NB4 (cell line): ENCODE measurements around the gene UBE2K.
A peak's percentile ranks its signal among the peaks of the same experiment; 100 is the strongest.
"Not testable (repeated sequence)": the region's sequence is repeated elsewhere in the genome, so short reads cannot be mapped to it uniquely, and the experiment has no call there.

ENCODE experiments used
- DNase-seq: peaks from one replicate; pipeline ENCODE4 v3.0.0; 2010; ENCODE audit warnings: low read depth
- H3K4me3 ChIP-seq: one replicate; pipeline ENCODE4 v1.5.1; 2011; ENCODE audit warnings: mild to moderate bottlenecking, low read depth, low read length, moderate library complexity
- MYC ChIP-seq: IDR thresholded peaks from 2 replicates; pipeline ENCODE4 v1.6.1; 2011; ENCODE audit warnings: low read depth, low read length
- POLR2A ChIP-seq: IDR thresholded peaks from 2 replicates; pipeline ENCODE4 v1.6.1; 2011; ENCODE audit warnings: mild to moderate bottlenecking; ENCODE audit not compliant: insufficient read length; ENCODE audit errors: extremely low read depth
- TF ChIP-seq, protein P1 (sequence below): IDR thresholded peaks from 2 replicates; pipeline ENCODE4 v1.6.1; 2011; ENCODE audit warnings: low read depth, low read length
- TF ChIP-seq, protein P2 (sequence below): IDR thresholded peaks from one replicate; pipeline ENCODE4 v1.5.1; 2012; ENCODE audit warnings: low read depth, low read length

Gene UBE2K

GRCh38 chr4:39700554-39700953 is 2.6 kb downstream of the UBE2K start:
- peak overlapping the region; percentile 83 for H3K4me3 ChIP-seq
- no peak for DNase-seq
- TF ChIP-seq MYC = no peak
- TF ChIP-seq POLR2A = no peak
- TF ChIP-seq, protein P1, sequence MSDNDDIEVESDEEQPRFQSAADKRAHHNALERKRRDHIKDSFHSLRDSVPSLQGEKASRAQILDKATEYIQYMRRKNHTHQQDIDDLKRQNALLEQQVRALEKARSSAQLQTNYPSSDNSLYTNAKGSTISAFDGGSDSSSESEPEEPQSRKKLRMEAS = no peak
- TF ChIP-seq, protein P2, sequence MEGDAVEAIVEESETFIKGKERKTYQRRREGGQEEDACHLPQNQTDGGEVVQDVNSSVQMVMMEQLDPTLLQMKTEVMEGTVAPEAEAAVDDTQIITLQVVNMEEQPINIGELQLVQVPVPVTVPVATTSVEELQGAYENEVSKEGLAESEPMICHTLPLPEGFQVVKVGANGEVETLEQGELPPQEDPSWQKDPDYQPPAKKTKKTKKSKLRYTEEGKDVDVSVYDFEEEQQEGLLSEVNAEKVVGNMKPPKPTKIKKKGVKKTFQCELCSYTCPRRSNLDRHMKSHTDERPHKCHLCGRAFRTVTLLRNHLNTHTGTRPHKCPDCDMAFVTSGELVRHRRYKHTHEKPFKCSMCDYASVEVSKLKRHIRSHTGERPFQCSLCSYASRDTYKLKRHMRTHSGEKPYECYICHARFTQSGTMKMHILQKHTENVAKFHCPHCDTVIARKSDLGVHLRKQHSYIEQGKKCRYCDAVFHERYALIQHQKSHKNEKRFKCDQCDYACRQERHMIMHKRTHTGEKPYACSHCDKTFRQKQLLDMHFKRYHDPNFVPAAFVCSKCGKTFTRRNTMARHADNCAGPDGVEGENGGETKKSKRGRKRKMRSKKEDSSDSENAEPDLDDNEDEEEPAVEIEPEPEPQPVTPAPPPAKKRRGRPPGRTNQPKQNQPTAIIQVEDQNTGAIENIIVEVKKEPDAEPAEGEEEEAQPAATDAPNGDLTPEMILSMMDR = no peak

DNA sequence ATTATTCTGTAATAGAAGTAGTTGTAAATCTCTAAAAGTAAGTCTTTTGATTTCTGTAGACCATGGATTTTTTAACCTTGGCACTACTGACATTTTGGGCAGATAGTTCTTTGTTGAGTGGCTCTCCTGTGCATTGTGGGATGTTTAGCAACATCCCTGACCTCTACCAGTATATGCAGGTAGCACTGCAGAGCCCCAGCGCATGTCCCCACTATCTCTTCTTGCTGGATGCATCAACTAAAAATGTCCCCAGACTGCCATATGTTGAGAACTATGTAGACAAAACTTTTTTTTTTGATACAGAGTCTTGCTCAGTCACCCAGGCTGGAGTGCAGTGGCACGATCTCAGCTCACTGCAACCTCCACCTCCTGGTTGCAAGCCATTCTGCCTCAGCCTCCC is 4.8 kb downstream of the UBE2K start:
- no peak overlapping the region for H3K4me3 ChIP-seq
- DNase-seq = no peak
- TF ChIP-seq, protein P2 = no peak
- TF ChIP-seq, protein P1 = no peak
- no peak for TF ChIP-seq POLR2A

GRCh38 chr4:39704789-39705188 is 6.9 kb downstream of the UBE2K start:
- not testable (repeated sequence) for H3K4me3 ChIP-seq, DNase-seq

- DNase-seq = no peak
- TF ChIP-seq, protein P2 = no peak
- TF ChIP-seq, protein P1 = no peak
- no peak for TF ChIP-seq MYC
- TF ChIP-seq POLR2A = no peak
Measured at GRCh38 chr4:39706334-39706733, 8.4 kb downstream of the UBE2K start.

GRCh38 chr4:39706741-39707511 is 9.0 kb downstream of the UBE2K start:
- no peak for TF ChIP-seq POLR2A
- TF ChIP-seq MYC = no peak
- TF ChIP-seq, protein P1 = no peak
- TF ChIP-seq, protein P2 = no peak
- DNase-seq = no peak
- no peak overlapping the region for H3K4me3 ChIP-seq

More at GRCh38 chr4:39706334-39706733, 8.4 kb downstream of the UBE2K start:
- H3K4me3 ChIP-seq = no peak overlapping the region

DNA sequence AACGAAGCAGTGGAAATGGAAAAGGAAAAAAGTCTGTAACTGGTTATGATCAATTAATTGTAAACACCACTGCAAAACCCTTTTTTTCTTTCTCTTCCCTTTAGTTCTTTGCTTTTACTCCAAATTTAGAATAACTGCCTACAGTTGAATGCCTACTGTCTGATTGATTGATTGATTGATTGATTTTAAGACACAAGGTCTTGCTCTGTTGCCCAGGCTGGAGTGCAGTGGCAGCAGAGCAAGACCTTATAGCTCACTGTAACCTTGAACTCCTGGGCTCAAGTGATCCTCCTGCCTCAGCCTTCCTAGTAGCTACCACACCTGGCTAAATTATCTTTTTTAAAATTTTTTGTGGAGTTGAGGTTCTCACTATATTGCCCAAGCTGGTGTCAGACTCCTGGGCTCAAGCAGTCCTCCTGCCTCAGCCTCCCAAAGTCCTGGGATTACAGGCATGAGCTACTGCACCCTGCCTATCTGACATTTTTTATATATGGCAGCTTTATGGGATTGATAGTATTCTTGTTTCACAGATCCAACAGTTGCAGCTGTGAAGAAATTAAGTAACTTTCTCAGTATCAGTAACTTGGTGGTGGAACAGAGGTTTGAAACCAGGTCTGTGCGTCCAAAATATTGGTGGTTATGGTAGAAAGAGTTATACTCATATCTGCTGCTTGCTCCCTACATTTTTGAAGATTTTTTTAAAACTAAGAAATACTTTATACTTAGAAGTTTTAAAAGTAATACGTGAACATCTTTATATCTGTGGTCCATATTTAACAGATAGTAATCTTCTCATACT is 12.4 kb downstream of the UBE2K start:
- TF ChIP-seq MYC = no peak

More for the DNA sequence above, 12.4 kb downstream of the UBE2K start:
- DNase-seq = no peak
- no peak overlapping the region for H3K4me3 ChIP-seq
